ELF-1 (cell line): ENCODE measurements around the gene NTMT1.
"Not testable (repeated sequence)": the region's sequence is repeated elsewhere in the genome, so short reads cannot be mapped to it uniquely, and the experiment has no call there.

Experiments used
- DNase-seq: peaks from one replicate; pipeline ENCODE4 v3.0.0-alpha.2; 2016; ENCODE audit warnings: low read depth, low spot score

The NTMT1 gene

DNA sequence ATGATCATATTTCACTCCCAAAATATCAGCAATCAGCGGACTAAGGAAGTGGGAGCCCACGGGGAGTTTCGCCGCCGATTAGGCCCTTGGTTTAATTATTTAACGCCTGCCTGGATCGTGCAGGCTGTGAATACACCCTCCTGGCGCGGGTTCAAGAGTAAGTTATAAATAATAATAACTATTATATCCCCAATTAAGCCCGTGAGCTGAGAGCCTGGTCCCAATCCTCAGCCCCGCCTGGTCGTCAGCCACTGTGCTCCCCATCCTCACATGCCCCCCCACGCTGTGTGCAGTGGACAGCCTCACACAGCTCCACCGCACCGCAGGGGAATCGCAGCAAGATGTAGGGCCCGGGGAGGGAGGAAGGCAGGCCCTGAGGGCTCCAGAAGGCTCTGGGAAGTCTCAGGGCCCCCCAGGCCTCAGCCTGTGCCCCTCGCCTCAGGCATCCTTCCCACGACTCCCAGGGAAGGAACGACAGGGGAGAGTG lies 28.6 kb downstream of the NTMT1 start:
- DNase-seq = no peak

DNA sequence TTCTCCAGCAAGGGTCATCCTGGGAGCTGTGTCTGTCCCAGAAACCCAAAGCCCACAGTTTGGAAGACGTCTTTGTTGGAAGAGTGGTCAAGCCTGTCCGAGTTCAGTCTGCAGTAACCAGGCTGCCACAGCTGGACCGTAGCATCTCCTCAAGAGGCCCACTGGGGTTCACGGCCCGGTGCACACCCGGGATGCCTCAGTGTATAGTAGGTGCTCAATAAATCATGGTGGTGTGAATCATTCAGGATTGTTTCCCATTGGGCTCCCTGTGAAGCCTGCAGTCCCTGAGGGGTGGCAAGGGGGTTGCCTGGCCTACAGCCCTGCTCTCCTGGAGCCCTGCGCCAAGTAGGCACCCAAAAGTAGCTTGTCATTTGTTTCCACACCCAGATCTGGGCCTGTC lies 29.2 kb downstream of the NTMT1 start:
- no peak for DNase-seq

DNA sequence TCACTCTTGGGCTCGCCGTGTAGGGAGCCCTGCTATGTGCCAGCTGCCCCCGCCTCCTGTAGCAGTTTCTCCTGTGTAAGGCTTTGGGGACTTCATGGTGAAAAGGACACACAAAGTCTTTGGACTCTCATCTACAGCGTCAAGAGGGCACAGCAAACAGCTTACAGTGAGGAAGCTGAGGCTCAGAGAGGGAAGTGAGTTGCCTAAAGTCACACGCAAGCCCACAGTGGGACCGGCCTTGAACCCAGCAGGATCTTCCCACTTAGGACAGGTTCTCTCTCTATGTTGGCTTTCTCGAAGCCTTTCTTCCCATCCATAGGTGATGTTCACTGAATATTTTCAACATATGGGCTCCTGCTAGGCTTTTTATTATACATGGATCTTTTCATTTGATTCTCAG lies 29.7 kb downstream of the NTMT1 start:
- DNase-seq = no peak

- DNase-seq = no peak
Measured at GRCh38 chr9:129656795-129657390, 30.9 kb downstream of the NTMT1 start.

GRCh38 chr9:129661029-129661428 lies 35.1 kb downstream of the NTMT1 start:
- no peak for DNase-seq

GRCh38 chr9:129662239-129662638 lies 36.3 kb downstream of the NTMT1 start:
- DNase-seq = not testable (repeated sequence)

DNA sequence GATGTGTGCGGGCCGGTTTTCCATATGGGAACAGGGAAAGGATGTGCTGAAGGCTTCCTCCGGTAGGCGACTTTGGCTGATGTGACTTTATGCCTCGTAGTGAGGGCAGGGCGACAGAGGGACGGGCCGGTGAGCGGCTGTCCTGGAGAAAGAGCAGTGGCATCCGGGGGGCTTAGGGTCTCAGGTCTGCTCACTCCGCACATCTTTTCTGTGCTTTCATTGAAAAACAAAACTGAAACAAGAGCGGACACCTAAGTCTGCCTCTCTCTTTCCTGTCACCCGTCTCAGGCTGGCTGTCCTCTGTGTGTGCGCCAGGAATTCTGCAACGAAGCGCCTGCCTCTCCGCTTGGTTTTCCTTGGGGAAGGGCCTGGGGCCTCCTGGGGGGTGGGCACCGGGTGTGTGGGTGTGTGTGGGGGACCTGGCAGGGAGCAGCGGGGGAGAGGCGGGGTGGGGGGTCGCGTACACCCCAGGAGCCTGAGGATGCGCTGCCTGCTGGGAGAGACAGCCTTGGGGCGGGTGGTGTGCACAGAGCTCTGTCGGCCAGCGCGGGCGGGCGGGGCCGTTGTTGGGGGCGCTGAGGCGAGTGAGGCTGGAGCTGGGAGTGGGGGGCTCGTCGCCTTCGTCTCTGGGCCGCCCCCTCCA lies 38.9 kb downstream of the NTMT1 start:
- DNase-seq = no peak

DNA sequence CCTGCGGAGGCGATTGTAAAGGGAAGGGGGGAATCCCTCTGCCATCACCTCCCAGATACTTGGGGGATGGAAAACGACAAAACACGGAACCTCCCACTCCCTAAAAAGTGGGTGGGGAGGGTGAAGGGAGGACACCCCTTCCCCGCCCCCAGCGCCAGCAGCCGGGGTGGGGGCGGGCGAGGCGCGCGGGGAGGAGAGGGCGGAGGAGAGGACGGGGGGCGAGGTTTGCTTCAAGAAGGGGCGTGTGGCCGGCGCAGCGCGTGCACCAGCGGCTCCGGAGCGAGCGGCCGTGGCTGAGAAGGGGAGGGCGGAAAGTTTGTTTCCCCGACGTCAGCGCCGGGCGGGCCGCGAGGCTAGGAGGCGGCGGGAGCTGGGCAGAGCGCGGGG lies 39.4 kb downstream of the NTMT1 start, which contains the start of gene PRRX2:
PRRX2 (plus strand) TSS at position 259 of the 387 bp plus-strand sequence. CDS start 221 bp downstream, outside the sequence.
- DNase-seq = no peak

DNA sequence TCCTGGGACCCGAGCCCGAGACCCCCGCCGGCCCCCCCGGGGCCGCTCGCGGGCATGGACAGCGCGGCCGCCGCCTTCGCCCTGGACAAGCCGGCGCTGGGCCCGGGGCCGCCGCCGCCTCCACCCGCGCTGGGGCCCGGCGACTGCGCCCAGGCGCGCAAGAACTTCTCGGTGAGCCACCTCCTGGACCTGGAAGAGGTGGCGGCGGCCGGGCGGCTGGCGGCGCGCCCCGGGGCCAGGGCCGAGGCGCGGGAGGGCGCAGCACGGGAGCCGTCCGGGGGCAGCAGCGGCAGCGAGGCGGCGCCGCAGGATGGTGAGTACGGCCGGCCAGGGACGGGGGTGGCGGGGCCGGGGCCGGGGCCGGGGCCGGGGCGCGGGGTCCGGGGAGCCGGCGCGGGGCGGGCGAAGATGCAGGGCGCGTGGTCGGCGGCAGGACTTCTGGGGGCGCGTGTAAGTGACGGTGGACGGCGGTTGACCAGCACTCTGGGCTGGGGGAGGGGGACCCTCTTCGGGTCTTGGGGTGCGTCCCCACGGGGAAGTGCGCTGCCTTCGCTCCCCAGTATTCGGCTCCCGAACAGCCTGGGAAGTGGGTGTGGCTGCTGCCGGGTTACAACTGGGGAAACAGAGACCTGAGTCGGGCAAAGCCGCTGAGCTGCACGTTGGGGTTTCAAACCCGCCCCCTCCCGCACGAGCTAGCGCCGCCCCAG lies 40.0 kb downstream of the NTMT1 start:
- no peak for DNase-seq

DNA sequence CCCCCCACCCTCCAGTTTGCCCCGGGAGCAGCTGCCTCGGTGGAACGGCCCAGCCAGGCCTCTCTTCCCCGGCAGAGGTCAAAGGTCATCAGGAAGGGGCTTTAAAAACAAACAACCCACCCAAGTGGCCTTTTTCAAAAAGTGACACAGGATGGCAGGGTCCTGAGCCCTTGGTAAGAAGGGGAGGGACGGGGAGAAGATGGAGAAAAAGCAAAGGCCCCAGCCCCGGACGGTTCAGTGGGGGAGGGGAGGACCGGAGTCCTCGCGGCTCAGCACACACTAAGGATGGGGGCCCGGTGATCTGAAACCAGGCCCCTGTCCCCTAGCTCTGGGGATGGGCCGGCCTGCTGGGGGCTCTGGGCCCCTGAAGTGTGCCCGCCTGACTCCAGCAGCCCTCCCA lies 40.6 kb downstream of the NTMT1 start:
- DNase-seq = no peak

DNA sequence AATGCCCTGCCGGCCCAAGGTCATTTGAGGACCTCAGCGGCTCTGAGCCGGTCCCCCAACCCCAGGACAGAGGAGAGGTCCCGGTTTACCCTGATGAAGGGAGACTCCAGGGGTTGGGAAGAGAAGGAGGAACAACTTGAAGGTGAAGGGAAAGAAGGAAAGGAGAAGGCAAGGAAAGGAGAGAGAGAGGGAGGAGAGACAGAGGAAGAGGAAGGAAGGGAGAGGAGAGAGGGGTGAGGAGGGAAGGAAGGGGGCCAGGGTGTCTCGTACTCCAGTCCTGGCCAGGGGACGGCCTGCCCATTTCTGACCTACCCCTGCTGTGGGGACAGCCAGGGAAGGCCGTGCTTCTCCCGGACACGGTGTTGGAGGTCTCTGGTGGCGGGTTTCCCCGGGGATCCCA lies 41.4 kb downstream of the NTMT1 start:
- no peak for DNase-seq

DNA sequence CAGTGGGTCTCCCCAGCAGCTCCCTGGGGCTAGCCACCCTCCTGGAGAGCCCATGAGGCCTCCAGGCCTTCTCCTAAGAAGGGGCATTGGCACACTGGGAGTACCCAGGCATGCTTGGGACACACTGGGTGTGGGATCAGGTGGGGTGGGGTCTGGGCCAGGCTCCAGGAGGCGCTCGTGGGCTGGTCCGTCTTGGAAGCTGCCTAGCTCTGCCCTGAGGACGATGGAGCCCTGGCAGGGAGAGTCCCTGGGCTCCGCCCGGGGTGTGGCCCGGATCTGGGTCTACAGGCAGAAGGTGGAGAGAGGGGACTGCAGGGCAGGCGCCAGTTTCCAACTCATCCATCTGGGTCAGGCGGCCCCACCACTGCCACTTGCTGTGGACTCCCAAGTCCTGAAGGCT lies 41.9 kb downstream of the NTMT1 start:
- no peak for DNase-seq

- DNase-seq = no peak
Measured at GRCh38 chr9:129669141-129669718, 43.3 kb downstream of the NTMT1 start.

DNA sequence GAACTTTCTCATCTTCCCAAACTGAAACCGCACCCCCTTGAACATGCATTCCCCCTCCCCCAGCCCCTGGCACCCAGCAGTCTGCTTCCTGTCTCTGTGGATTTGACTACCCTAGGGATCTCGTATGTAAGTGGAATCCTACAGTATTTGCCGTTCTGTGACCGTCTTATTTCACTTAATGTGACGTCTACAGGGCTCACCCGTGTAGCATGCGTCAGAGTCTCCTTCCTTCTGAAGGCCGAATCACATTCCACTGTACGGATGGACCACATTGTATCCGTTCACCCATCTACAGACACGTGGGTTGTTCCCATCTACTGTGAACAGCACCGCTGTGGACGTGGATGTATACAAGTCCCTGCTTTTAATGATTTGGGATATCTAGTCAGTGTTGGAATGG lies 44.0 kb downstream of the NTMT1 start:
- no peak for DNase-seq

- no peak for DNase-seq
Measured at GRCh38 chr9:129671065-129671464, 45.1 kb downstream of the NTMT1 start.

DNA sequence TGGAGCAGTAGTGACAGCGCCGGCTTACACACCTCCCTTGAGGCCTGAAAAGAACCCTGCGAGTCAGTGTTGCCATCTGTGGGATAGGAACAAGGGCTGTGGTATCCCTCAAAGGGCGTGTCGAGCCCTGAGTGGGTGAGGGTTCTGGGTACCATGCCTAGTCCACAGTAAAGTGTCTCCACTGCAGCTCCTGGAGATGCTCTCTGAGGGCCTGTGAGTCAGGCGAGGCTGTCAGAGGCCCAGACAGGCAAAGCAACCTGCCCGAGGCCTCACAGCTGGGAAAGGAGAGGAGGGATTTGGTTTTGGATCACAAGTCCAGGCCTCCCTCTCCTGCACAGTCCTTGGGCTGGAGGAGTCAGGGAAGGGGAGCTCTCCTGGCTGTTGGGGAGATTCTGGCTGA lies 45.6 kb downstream of the NTMT1 start:
- no peak for DNase-seq

GRCh38 chr9:129672702-129673101 lies 46.7 kb downstream of the NTMT1 start:
- no peak for DNase-seq

DNA sequence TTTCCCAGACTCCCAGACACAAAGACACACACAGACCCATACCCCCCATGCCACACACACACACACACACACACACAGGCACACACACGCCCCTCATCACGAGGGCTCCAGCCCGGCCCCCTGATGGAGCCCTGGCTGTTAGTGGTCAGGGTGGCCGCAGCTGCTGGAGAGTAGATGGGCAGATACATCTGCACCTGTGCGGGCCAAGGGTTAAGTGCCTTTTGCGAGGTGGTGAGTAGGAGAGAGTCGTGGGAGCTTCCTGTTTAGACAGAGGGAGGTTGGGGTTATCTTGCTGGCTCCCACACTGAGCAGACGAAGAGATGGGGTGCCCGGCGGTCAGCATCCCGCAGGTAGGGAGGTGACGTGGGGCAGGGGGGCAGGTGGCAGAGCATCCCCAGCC lies 47.6 kb downstream of the NTMT1 start:
- DNase-seq = no peak

- no peak for DNase-seq
Measured at GRCh38 chr9:129674229-129674628, 48.3 kb downstream of the NTMT1 start.

DNA sequence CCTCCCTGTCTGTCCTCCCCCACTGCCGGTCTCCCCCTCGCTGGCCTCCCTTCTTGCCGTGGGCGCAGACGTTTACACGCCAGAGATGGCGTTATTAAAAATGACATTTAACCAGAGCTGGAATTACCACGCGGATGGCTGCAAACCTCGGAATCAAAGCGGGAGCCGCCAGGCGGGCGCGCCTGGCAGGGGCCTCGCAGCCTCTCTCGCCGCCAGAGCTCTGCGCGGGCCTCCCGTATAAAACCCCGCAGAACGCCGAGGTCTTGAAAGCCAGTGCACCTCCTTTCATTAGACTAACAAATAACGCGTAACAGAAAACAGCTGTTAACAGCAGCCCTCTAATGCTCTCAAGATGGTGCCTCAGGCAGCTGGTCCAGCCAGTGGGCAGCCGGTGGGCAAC lies 49.7 kb downstream of the NTMT1 start:
- no peak for DNase-seq

- no peak for DNase-seq
Measured at GRCh38 chr9:129676287-129676686, 50.3 kb downstream of the NTMT1 start.

GRCh38 chr9:129676975-129677374 lies 51.0 kb downstream of the NTMT1 start:
- peak; percentile 49 for DNase-seq

DNA sequence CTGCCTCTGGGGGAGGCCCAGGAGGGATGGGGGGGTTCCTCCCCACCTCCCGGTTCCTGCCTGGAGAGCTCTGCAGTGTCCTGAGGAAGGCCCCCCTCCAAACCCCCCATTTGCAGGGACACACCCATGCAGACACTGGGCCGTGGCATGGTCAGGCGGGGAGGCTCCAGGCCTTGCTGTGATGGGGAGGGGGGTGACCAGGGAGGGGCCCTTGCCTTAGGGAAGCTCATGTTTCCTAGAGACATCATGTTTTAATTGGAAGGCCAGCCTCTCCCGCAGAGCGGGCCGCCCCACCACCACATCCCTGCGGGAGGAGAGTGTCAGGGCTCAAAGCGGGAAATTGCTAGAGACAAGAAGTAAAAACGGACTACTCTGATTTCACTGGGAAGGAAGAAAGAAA lies 51.5 kb downstream of the NTMT1 start:
- peak; percentile 62 for DNase-seq
